ENCODE results near the gene IRS2.

Gene IRS2

GRCh38 chr13:109728791-109729731, 57.3 kb downstream of the IRS2 start:
- H3K4me3 ChIP-seq (ENCODE audit: low read length): no peak overlapping the region
- no peak for TF ChIP-seq ZNF274 (IDR thresholded peaks at IDR 0.05; ENCODE audit: low read depth, low read length)

DNA sequence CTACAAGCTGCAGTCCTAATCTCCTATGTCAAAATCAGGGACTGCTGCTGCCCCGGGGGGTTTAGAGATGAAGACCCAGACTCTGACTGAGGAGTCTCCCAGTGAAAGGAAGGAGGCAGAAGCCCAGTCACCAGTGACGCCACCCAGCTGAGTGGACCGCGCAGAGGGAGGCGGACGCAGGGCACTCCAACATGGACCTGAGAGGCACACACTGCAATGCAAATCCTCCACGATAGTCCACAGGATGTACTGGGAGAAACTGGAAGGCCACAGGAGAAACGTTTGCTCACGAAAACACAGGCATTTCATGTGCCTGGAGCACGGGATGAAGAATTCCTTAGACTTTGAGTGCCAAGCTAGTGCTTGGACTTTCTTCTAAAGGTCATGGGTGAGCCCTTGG, 58.3 kb downstream of the IRS2 start:
- H3K4me3 ChIP-seq (ENCODE audit: low read length): no peak overlapping the region
- no peak for TF ChIP-seq ZNF274 (IDR thresholded peaks at IDR 0.05; ENCODE audit: low read depth, low read length)

- H3K4me3 ChIP-seq (ENCODE audit: low read length): no peak overlapping the region
- TF ChIP-seq ZNF274 (IDR thresholded peaks at IDR 0.05; ENCODE audit: low read depth, low read length): no peak
Observed at GRCh38 chr13:109727251-109727650, 59.1 kb downstream of the IRS2 start.

DNA sequence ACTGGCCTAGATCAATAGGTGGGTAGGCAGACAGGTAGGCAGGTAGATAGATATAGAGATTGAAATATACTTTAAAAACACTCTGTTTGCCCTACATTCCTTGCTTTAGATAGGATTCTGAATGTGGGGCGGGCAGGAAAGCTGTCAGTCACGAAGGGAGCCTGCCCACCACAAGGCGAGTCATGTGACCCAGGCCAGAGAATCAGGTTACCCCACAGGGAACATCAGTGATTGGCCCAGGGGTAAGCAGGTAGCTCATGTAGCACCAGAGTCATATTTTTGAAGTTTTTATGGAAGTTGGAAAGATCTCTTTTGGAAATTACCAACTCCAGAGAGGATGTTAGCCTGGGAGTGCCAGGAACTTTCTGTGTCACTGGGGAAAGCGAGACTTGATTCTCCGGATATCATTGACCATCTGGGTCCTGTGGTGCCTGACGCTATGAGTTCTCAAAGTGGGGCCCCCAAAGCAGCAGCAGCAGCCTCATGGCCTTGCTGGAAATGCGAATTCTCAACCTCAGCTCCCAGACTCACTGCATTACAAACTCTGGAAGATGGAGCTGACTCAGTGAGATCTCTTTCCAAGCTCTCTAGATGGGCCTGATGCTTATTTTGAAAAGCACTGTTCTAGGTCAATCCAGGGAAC, 60.3 kb downstream of the IRS2 start:
- TF ChIP-seq ZNF274 (IDR thresholded peaks at IDR 0.05; ENCODE audit: low read depth, low read length): no peak
- H3K4me3 ChIP-seq (ENCODE audit: low read length): no peak overlapping the region

GRCh38 chr13:109725297-109725696, 61.1 kb downstream of the IRS2 start:
- no peak overlapping the region for H3K4me3 ChIP-seq (ENCODE audit: low read length)
- TF ChIP-seq ZNF274 (IDR thresholded peaks at IDR 0.05; ENCODE audit: low read depth, low read length): no peak

DNA sequence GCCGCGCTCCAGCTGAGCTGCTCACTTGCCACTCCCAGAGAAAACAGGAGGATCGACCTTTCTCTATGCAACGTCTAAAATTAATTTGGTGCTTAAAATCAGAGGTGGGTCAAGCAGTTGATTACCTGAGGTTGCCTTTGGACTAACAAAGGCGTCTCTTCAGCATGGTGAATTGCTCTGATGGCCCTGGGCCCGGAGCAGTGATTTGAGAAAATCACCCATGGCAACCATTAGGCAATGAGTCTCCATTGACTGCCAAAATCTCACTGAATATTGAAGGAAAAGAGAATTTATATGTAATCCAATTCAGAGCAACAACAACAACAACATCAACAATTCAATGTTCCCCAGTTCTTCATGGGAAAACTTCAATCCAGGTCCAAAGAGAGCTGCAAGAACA, 61.8 kb downstream of the IRS2 start:
- TF ChIP-seq ZNF274 (IDR thresholded peaks at IDR 0.05; ENCODE audit: low read depth, low read length): no peak
- H3K4me3 ChIP-seq (ENCODE audit: low read length): no peak overlapping the region

DNA sequence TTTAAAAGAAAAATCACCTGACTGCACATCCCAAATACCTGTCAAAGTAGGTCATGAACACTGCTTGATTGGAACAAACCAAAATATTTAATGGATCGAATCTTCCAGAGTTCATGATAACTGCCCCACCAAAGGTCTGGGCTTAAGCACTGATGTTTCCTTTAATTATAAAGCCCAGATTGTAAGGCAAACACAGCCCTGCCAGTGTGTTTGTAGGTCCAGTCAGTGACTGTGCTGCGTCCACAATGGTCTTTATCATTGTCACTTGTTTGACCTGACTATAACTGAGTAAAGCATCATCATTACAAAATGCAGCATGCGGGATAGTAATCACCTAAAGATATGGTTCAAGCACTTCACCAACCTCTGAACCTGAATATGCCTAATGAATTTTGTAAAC, 63.3 kb downstream of the IRS2 start:
- TF ChIP-seq ZNF274 (IDR thresholded peaks at IDR 0.05; ENCODE audit: low read depth, low read length): no peak
- no peak overlapping the region for H3K4me3 ChIP-seq (ENCODE audit: low read length)

DNA sequence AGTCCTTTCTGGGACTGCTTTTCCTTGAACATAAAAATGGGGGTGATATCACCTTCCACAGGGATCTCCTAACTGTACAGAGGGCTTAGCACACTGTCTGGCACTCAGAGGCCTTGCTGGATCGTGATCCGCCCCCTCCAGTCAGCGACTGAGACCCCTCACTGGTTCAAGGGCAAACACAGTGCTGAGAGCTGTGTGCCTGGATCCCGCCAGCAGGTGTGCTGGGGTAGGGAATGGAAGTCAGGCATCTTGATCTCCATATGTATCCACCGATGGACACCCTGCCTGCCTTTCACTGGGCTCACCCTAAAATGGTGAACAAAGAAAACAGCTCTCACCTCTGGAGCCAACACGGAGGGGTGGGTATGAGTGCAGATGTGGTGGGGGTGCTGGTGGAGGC, 64.3 kb downstream of the IRS2 start:
- no peak overlapping the region for H3K4me3 ChIP-seq (ENCODE audit: low read length)
- TF ChIP-seq ZNF274 (IDR thresholded peaks at IDR 0.05; ENCODE audit: low read depth, low read length): no peak

- H3K4me3 ChIP-seq (ENCODE audit: low read length): no peak overlapping the region
- no peak for TF ChIP-seq ZNF274 (IDR thresholded peaks at IDR 0.05; ENCODE audit: low read depth, low read length)
Observed at GRCh38 chr13:109720758-109721184, 65.6 kb downstream of the IRS2 start.

DNA sequence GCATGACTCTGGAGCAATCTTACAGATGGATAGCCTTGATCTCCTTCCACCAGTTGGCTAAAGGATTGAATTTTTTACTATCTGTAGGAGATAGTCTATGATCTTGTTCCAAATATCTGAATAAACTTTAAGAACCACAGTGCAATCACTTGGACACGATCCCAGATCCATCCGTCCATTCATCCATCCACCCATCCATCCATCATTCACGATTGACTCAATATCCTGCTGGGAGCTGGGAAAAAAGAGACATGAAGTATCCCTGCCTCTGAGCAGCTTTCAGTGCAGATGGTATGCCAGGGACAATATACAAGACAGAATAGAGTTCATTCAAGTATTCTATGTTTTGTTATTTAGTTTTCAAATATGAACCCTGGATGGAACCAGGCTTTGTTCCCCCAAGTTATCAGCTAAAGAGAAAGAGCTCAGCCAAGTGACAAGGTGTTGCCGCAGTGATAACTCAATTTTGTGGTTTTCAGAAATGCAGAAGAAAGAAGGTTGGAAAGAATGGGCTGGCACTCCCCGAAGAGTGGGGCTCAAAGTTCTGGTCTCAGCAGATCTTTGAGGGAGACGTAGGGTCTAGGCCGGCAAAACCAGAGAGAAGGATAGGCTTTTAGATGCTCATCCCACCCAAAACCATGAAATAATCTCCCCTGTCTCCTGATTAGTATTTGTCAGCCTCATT, 66.3 kb downstream of the IRS2 start:
- no peak overlapping the region for H3K4me3 ChIP-seq (ENCODE audit: low read length)
- no peak for TF ChIP-seq ZNF274 (IDR thresholded peaks at IDR 0.05; ENCODE audit: low read depth, low read length)

GRCh38 chr13:109718726-109719125, 67.7 kb downstream of the IRS2 start:
- TF ChIP-seq ZNF274 (IDR thresholded peaks at IDR 0.05; ENCODE audit: low read depth, low read length): no peak
- no peak overlapping the region for H3K4me3 ChIP-seq (ENCODE audit: low read length)

- TF ChIP-seq ZNF274 (IDR thresholded peaks at IDR 0.05; ENCODE audit: low read depth, low read length): no peak
- H3K4me3 ChIP-seq (ENCODE audit: low read length): no peak overlapping the region
Observed at GRCh38 chr13:109717686-109718085, 68.7 kb downstream of the IRS2 start.

DNA sequence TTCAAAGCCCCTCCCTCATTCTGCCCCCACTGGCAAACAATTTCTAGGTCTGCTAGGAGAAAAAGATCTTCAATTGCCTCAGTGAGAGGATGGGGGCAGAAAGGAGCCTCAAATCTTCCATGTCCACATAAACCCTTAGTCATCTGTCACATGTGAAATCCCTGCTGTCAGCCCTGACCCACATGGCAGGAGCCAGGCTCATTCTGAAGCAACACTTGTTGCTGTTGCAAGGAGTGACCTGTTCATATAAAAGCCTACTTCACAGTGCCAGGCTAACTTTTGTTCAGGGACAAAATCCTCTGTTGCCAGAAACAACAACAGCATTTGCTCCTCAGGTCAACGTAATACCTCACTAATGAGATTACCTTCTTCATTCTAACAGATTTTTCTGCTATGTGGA, 70.5 kb downstream of the IRS2 start:
- H3K4me3 ChIP-seq (ENCODE audit: low read length): no peak overlapping the region
- no peak for TF ChIP-seq ZNF274 (IDR thresholded peaks at IDR 0.05; ENCODE audit: low read depth, low read length)

GRCh38 chr13:109713681-109714080, 72.7 kb downstream of the IRS2 start:
- no peak for TF ChIP-seq ZNF274 (IDR thresholded peaks at IDR 0.05; ENCODE audit: low read depth, low read length)

More at GRCh38 chr13:109713681-109714080, 72.7 kb downstream of the IRS2 start:
- no peak overlapping the region for H3K4me3 ChIP-seq (ENCODE audit: low read length)

All from GM08714 (cell line).